AG10803 (cell line): ENCODE measurements around the gene IKBKE.

Experiments
- DNase-seq: peaks from one replicate; pipeline ENCODE4 v3.0.0; 2010; ENCODE audit warnings: low read depth
- H3K4me3 ChIP-seq: 2 replicates; pipeline ENCODE4 v1.5.1; 2011; ENCODE audit warnings: mild to moderate bottlenecking, low read length, control low read depth
- TF ChIP-seq, protein P1 (sequence below): conservative IDR thresholded peaks from 2 replicates; pipeline ENCODE4 v1.5.1; 2011; ENCODE audit warnings: mild to moderate bottlenecking, low read length, control low read depth, inconsistent platforms

Gene IKBKE

GRCh38 chr1:206518743-206519142 is 48.5 kb downstream of the IKBKE start:
- no peak overlapping the region for H3K4me3 ChIP-seq
- TF ChIP-seq, protein P1, sequence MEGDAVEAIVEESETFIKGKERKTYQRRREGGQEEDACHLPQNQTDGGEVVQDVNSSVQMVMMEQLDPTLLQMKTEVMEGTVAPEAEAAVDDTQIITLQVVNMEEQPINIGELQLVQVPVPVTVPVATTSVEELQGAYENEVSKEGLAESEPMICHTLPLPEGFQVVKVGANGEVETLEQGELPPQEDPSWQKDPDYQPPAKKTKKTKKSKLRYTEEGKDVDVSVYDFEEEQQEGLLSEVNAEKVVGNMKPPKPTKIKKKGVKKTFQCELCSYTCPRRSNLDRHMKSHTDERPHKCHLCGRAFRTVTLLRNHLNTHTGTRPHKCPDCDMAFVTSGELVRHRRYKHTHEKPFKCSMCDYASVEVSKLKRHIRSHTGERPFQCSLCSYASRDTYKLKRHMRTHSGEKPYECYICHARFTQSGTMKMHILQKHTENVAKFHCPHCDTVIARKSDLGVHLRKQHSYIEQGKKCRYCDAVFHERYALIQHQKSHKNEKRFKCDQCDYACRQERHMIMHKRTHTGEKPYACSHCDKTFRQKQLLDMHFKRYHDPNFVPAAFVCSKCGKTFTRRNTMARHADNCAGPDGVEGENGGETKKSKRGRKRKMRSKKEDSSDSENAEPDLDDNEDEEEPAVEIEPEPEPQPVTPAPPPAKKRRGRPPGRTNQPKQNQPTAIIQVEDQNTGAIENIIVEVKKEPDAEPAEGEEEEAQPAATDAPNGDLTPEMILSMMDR, result no peak
- DNase-seq, result no peak

DNA sequence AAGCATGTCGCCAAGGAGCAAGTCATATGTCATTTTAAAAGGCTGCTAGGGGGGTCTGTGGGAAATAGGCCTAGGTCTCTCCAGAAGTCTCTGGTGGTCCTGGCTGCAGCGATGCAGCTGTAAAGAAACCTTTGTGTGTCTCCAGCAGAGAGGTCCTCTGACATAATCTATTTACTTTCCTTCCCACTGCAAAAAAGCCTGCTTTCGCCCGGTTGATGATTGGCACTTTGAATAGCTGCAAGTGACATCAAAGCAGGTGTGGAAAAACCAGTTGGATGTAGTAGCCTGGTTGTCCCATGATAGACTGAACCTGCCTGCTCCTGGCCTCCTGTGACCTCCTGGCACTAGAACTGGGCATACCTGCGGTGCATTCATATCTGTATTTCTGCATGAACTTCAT is 50.9 kb downstream of the IKBKE start:
- DNase-seq, result no peak
- H3K4me3 ChIP-seq, result no peak overlapping the region
- TF ChIP-seq, protein P1, result no peak

DNA sequence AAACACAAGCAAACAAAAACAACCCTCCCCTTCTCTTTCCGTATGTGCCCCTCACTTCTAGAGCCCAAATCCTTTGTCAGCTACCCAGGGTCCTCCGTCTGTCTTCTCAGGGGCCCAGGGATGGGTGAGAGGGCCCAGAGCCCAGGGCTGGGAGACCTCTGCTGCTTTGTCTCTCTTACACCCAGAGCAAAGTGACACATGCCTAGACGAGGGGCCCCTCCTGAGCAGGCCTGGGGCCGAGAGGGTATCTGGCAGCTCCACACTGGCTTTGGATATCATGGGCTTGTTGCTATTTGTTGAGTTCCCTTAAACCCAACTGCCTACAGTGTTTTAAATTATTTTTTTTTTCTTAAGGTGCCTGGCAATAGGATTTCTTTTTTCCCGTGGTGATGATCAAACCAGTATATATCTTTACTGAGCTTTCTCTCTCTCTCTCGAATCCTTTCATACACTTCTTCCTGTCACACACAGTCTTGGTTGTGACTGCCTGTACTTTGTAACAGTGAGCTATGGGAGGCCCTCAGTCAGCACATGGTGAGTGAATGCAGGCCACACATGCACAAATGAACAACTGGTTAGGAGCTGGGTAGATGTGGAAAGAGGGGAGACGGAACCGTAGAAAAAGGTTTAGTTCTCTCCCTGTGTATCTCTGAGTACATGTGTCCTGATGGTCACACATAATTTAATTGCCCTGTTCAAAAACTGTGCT is 51.6 kb downstream of the IKBKE start:
- H3K4me3 ChIP-seq, result no peak overlapping the region
- TF ChIP-seq, protein P1, result no peak
- DNase-seq, result no peak

DNA sequence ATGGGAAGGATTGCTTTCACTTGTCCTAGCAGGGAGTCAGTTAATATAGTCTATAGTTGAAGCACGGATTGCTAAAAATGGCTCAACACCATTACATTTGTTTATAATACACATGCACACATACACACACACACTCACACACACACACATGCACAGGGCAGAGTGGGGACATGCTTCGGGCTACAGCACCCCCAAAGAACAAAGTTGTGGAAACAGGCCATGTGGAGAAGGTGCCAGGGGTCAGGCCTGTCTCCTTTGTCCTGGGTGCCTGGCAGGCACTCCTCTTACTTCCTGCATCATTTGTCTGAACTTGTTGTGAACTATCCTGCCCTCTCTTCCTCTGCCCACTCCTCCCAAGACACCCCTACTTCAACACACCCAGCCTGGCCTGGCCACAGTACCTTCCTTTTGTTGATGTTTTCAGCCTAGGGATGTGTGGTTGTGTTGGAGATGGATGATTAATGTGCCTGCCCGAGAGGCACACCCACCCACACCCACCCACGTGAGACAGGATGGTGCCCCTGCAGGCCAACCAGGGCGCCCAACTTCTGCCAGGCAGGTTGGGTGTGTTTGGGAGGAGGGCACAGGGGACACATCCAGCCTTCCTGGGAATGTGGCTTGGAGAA is 54.6 kb downstream of the IKBKE start:
- TF ChIP-seq, protein P1, result no peak
- H3K4me3 ChIP-seq, result no peak overlapping the region
- DNase-seq, result no peak

- no peak overlapping the region for H3K4me3 ChIP-seq
- no peak for DNase-seq
- TF ChIP-seq, protein P1, result no peak
These were observed 56.0 kb downstream of the IKBKE start for GRCh38 chr1:206526064-206526911.

- no peak overlapping the region for H3K4me3 ChIP-seq
- DNase-seq, result no peak
- TF ChIP-seq, protein P1, result no peak
These were observed 59.1 kb downstream of the IKBKE start for GRCh38 chr1:206529425-206529824.
